Glomerular visceral epithelial cell (primary cell): Measurements from ENCODE around the gene SEMA6D.

ENCODE experiments used
- DNase-seq: peaks from one replicate; pipeline ENCODE4 v3.0.0-alpha.2; 2016; ENCODE audit errors: extremely low spot score

SEMA6D gene

DNA sequence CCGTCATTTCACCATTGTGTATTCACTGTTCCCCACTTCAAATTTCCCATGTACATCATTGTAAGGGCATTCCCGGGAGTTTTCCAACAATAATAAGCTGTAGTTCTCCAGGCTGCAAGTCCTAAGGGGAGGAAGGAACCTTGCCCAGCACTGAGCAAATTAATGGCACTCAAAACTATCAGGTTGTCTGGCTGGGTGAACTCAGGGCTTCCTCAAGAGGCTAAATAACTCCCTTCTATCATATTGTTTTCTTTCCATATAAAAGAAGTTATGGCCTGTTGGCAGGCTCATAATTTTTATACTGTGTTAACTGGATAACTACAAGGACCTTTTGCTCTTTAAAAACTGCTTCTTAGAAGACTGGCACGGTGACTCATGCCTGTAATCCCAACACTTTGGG, 71.4 kb downstream of the SEMA6D start:
- no peak for DNase-seq

DNA sequence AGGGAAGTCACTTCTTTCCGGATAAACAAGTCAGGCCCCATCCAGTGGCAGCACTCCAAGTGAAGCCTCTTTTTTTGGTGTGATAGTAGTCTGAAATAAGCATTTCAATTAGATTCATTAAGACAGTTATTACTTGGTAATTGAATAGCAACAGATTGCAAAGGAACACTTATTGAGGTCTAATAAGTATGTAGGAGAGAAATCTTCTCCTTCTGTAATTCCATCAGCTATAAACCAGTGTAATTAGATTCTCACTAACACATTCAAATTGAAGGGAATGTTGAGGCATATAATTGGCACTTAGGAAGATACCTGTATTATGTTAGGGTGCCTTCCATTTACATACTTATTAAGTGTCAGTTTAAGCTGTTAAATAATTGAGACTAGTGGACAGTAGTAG, 73.9 kb downstream of the SEMA6D start:
- DNase-seq = no peak

DNA sequence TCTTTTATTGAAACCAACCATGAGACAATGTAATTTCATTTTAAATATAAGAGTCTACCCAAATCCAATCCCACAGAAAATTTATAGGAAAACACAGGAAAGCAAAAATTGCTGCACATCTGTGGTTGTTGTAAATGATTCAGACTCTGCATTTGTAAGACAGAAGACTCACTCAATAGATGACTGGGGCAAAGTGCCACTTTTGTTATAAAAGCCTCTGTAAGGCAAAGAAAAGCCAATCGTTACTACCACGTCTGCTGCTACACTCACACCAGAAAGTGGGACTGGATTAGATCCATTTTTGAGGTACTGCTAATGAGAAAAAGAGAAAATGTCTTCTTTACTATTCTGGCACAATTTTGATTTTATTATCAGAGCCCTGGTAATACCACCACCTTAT, 74.9 kb downstream of the SEMA6D start:
- DNase-seq = no peak

DNA sequence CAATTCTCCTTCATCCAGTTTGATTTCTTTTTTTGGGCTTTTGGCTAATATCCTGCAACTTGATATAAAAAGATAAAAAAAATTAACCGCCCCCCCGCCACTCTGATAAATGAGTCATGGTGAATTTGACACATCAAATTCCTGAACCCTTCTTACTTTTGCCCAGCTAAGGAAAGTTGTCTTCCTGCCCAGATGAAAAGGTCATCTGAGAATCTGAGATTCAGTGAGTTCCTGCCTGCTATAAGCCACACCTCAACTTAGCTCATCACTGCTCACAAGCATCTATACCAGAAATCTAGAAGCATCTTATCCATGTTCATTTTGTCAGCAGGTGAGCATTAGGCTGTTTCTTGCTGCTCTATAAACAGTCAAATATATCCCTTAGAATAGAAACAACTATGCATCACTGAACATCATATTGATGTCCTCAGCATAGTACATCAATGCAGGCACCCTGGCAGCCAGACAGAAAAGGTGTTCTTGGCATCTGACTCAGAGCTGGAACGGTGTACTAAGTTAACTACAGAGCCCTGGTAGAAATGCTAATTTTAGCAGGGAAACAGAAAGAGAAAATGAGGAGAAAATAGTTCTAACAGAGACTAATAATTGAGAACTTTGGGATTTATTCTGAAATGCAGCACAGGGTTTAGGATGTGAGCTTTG, 77.1 kb downstream of the SEMA6D start:
- no peak for DNase-seq

DNA sequence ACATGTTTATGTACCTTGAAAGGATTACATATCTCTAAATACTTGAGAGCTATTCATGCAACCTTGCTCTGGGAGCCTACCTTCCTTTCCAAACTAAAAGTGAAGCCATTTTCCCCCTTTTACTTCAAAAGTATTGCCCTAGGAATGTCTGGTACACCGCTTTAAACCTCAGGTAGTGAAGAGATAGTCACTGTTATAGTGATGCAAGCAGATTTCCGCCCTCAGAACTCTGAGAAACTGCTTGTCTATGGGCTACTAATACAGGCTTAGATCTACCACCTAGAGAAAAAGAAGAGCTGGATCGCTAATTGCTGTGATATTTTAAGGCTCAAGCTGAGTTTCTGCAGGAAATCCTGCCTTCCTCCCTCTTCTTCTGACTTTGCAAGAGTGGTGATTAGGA, 78.6 kb downstream of the SEMA6D start:
- DNase-seq = no peak

DNA sequence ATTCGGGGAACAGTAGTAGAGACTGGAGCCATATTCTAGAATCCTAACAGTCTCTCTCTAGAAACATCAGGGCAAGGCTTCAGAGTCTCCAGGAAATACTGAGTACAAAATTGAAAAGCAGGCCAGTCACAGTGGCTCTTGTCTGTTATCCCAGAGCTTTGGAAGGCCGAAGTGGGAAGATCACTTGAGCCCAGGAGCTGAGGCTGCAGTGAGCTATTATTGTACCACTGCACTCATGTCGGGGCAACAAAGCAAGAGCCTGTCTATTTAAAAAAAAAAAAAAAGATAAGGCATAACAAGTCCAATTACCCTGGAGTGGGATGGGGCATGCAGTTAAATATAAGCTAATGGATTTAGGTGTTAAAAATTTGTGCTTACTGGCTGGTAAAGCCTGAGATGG, 79.0 kb downstream of the SEMA6D start:
- DNase-seq = no peak

DNA sequence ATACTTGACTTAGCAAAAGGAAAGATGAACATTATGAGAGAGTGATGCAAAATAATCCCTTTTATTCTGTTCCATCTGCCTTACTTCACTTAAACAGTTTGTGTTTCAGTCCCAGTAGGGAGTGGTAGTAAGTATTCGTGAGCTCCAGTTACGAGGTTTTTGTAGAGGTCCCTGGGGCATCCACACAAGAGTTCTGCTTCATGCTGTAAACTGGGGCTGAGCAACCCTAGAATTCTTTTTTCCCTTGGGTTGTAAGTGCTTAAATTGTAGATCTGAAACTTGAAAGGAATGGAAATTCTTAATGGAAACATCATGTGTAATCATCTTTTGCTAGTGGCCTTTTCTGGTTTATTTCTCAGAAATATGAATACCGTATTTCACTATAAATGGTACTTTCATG, 79.5 kb downstream of the SEMA6D start:
- no peak for DNase-seq

DNA sequence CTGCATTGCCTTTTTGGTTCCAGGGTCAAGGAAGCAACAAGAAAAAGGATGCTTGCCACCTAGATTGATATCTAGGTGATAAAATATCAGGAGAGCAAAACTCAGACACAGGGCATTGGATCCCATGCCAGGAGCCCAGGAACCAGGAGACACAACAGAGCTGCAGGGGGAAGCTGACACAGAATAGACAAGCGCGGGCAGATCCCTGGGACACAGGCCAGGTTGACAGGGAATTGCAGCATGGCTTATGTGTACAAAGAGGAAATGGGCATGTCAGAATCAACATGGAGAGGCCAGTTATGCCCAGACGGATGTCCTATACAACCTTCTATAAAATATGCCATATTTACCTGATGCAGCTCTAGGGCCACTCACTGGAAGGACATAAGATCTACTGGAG, 84.2 kb downstream of the SEMA6D start:
- no peak for DNase-seq

DNA sequence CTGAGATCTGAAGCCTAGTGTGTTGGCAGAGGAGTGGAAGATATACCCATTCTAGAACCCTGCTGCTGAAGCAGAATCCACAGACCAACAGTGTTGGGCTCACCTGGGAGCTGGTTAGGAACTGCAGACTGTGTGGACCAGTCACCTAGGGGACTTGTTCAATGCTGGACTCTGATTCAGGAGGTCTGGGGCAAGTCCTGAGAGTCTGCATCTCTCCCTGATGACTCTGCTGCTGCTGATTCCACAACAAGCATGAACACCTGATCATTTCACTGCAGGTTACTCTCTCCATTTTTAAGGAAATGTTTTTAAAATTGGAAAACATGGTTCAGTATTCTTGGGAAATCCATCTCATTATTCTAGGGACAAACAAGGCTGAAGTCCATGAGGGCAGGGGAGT, 84.9 kb downstream of the SEMA6D start:
- DNase-seq = no peak

DNA sequence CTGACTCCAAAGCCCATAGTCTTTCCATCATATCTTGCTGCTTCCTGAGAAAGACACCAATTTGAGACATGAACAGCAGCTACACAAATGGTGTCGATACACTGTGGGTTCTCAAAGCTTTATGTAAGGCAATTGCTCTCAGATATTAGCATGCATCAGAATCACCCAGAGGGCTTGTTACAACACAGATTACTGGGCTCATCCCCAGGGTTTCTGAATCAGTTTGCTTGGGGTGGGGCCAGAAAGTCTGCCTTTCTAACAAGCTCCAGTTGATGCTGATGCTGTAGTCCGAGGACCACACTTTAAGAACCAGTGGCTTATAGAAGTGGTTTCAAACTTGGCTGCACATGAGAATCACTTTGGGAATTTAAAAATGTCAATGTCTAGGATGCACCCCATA, 86.5 kb downstream of the SEMA6D start:
- DNase-seq = no peak

DNA sequence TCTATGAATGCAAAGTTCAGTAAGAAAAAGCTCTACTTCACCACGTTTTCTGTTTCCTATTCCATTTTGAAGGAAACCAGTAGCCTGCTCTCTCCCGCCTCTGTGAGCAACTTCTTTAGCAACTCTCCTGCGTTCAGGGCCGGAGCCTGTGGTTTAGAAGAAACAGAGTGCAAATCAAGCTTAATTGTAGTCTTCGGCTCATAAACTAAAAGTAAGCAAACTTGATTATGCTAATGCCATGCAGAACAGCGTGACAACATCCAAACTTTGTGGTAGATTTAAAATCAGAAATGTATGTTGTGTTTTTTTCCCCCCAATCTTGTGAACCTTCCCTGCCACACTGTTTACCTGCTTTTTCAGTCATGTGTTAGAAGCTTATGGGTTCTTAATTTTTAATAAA, 87.4 kb downstream of the SEMA6D start:
- no peak for DNase-seq

DNA sequence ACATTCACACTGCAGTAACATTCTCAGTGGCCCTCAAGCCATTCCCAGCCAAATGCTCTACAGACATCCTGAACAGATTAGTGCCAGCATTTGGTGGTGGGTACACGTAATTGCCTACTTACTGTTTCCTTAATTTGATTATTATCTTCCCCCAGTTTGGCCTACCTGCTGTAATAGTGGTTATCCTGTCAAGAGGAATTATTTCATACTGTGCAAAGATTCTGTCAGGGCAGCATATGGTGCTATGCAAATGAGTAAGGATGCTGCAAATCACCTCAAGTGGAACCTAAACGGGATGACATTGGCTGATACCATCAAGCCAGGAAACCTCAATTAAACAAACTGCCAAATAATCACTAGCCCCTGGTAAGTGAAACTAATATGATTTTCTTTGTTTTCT, 88.7 kb downstream of the SEMA6D start:
- DNase-seq = no peak

DNA sequence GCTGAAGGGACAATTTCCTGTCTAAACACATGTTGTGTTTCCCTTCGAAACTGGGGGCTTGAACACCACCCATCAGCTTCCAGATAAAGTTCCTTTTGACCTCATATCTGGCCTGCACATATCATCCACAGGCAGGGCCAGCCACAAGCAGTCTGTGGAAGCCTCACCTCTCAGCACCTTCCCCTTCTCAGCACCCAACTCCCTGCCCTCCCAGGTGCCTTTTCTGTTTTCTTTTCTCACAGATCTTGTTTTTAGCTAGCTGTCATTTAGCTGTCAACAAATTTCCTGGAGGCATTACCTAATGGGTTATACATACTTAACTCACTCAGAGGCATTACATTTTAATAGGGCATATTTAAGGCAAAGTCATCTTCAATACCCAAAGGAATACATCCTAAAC, 93.9 kb downstream of the SEMA6D start:
- no peak for DNase-seq

DNA sequence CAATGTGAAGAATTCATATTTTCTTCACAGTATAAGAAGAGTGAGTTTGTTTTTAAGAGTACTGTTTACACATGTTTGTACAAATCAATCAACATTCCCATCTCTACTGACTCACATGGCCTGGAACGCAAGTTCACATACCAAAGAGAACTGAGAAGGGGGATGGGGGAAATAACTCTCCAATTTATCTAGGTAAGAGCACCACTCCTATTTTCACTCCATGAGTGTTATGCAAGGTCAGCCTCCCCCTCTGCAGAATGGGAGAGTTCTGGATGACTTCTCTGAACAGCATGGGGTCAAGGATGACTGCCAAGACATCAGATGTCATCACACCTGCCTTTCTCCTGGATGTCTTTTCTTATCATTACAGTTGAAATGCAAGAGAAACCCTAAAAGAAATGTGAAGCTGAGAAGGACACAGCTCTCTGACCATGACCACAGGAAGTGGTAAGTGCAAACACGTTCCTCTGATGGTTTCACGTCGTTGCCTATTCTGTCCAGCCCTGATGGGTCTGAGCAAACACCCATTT, 95.2 kb downstream of the SEMA6D start:
- no peak for DNase-seq

DNA sequence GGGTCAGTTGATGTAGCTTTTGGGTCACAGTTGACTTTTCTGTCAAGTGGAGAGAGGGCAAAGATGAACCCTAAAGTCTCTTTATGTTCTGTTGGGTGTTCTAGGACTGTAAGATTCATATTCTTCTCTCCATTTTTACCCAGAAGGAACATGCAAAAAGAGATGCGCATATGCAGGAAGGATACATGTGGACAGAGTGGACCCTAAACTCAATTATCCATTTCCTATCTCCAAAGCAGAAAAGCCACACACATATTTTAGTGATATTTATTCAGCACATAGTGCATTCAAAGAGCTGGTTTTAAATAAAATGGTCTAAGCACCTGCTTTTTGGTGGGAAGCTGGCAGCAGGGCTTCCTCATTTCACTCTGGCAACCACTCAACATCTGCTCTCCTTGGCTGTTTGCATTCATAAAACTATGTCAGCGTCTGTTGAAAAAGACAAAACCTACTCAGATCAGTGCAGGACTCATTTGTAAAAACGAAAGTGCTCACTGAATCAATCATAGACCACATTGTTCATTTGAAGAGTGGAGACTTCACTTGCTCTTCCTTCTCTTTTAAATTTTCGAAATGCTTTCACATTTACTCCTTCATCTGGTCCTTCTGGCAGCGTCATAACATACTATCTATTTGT, 96.6 kb downstream of the SEMA6D start:
- DNase-seq = no peak

DNA sequence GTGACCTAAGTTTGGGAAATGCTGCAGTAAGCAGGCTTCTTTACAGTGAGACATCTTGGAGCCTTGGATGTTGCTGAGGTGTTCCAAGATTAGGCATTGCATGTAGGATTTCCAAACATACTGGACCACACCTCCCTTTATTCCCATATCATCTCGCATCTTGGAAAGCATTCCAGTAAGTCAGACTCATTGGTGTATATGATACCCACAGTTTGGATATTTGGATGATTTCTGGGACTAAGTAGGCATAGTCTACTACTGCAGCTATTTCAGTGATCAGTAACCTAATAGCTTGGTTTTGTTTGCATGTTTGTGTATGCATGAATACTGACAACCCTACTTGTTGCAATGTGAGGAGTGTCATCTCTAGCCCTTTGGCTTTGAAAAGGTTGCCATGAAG, 97.3 kb downstream of the SEMA6D start:
- DNase-seq = no peak

DNA sequence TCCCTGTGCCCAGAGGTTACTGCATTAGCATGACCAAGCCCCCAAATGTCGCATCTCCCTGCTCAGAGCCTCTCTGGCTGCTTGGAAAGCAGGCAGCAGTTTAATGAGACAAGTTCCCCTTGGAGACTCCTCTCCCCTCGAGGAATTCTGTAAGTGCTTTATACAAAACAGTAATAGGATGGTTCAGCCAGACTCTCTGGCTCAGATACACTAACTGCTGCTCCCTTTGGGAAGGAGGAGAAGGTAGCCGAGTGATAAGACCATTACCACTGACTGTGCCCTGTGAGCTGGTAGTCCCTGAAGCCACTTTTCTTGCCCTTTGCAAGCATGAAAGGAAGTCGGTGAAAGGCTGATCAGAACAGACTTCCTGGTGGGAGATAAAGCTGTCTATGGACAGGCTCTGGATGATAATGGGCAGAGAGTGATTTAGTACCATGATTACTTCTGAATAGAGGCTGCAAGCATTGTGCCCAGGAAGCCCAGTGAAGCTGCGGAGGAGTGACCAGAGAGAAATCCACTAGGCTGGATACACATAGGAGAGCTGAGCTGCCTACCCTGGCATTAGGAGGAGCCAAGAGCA, 100.8 kb downstream of the SEMA6D start:
- DNase-seq = no peak

DNA sequence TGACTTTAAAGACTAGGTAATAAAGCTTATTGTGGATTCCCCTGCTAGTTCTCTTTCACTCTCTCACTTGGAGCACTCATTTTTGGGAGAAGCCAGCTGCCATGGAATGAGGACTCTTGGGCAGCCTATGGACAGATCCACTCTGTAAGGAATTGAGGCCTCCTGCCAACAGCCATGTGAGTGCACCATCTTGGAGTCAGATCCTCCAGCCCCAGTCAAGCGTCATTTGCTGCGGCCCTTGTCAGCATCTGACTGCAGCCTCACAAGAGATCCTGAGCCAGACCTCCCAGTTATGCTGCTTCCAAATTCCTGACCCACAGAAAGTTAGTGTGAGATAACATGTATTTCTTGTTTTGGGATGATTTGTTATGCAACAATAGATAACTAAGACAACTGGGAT, 101.9 kb downstream of the SEMA6D start:
- no peak for DNase-seq

DNA sequence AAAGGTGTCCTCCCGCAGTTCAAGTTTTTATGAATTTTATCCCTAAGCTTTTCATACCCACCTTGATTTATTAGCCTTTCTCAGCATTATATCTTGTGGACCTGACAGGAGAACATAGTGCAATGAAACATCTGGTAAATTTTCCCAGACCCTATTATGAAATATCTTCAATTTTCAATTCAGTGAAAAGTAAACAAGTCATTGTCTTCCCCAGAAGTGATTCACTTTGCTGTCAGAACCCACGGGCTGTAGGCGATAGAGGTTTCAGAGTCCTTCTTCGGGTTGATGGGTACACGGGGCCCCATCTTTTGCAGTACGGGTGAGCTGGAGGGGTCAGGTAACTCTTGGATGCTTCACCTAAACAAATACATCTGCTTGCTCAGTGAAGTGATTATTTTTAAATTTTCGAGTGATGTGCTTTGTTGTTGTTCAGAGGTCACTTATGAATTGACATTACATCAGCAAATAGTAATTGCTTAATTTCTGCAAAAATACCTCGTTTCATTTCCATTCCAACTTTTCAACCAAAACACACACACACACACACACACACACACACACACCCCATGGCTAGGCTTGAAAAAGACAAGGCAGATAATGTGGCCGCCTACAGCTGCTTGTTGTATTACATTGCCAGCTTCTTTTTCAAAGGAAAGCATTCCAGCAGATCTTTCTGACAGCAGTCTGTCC, 102.9 kb downstream of the SEMA6D start:
- DNase-seq = no peak

DNA sequence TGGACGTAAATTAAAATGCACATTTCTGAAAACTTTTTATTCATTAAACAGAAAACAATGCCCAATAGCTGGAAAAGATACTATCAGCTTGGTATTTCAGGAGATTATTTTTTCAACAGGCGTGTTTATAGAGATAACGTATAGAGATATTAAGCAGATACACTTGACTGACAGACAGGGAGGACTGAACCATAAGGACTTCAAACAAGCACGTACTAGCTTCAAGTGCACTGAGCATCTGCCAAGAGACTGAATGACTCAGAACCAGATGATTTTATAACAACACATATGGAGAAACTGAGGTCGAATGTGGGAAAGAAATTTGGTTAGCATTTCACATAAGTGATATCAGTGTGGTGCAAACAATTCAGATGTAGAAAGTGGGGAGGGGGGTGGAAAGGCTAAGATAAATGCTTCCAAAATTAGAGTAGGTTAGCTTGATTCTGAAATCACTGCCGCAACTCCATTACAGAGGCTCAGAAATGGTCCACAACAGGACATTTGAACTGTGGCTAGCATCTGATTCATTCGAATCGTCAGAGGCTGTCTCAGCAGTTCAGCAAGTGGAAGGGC, 103.5 kb downstream of the SEMA6D start:
- no peak for DNase-seq

DNA sequence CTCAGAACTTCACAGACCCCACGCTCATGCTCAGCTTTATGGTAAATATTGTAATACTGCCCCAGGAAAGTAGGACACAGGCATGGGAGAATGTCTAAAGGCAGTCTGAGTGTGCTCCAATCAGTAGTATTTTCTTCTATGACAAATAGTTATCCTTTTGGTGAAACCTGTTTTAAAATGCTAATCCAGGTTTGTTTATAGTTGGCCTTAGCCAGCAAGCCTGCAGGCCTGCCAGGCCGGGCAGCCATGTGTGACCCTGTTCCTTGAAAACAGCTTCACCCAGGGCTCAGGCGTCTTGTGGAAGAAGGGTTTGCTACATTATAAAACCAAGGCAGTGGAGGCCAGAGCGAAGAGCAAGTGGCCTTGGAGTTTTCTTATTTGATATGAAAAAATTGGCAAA, 104.7 kb downstream of the SEMA6D start:
- no peak for DNase-seq
